Measurements from ENCODE around the gene SDHA.

GRCh38 chr5:200985-201384, 17.1 kb upstream of the SDHA start:
- TF ChIP-seq CTCF (IDR thresholded peaks at IDR 0.05) (no peak), ZFX (IDR thresholded peaks at IDR 0.05; ENCODE audit: borderline replicate concordance) (no peak)

Data from 22Rv1 (cell line).